NCI-H1417 (cell line): ENCODE measurements around the gene MGRN1.

Source experiments
- DNase-seq, 3 experiments: peaks; one replicate each; lab custom pipeline; 2025; lab: John Stamatoyannopoulos, UW

The MGRN1 gene

DNA sequence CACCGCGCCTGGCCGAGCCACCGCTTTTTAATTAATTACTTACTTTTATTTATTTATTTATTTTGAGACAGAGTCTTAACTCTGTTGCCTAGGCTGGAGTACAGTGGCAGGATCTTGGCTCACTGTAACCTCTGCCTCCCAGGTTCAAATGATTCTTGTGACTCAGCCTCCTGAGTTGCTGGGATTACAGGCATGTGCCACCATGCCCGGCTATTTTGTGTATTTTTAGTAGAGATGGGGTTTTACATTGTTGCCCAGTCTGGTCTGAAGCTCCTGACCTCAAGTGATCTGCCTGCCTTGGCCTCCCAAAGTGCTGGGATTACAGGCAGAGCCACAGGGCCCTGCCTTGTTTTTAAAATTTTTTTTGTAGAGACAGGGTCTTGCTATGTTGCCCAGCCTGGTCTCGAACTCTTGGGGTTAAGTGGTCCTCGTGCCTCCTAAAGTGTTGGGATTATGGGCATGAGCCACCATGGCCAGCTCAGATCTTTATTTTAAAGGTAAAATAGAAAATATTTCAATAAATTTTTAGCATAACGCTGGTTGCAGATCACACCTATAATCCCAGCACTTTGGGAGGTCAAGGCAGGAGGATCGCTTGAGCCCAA, 50.4 kb downstream of the MGRN1 start:
- DNase-seq, result no peak

DNA sequence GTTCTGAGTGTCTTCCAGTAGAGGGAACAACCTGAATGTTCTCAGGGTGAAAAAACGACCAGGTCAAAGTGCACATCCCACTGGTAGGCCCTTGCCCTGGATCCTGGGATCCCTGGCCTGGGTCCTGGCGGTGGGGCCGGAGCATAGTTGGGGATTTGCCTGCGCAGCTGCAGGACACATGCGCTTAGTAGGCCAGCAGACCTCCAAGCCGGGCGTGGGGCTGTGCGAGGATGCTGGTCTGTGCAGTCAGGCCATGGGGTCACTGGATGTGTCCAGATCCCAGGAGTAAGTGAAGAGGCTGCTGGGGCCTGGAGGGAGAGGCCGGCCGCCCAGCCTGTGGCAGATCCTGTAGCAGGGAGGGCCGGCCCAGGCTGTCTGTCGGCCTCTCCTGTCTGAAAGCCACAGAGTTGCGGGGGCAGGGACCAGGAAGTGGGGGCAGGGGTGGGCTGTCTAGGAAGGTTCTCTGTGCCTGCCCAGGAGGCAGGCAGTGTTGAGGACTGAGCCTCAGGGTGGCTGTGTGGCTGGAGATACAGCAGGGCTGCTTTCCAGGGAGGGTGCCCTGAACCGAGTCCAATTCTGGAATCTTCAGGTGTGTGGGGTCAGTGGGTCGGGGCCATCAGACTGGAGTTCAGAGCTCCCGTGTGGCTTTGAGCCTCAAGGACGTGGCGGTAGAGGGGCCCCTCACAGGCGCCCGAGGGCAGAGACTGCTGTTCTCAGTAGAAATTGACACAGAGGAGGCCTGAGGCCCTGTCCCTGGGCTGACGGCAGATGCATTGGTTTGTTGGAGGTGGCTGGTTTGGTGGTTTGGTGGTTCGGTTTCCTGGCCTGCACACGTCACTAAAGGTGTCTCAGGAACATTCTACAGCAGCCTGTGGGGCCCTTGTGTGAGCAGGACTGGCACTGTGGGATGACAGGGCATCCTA, 51.5 kb downstream of the MGRN1 start:
- no peak for DNase-seq

DNA sequence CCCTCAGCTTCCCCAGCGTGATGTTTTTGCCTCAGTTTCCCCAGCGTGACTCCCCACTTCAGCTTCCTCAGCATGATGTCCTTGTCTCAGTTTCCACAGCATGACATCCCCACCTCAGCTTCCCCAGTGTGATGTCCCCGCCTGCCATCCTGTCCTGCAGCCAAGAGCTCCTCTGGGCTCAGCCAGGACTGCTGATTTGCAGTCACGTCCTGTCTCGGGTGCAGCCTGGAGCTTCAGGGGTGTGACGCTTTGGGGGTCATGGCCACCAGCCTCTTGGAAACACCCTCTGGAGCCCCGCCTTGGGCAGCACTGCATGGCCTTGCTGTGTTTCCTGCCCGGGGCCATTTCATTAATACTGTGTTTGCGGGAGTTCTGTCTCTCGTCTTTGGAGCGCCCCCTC, 52.2 kb downstream of the MGRN1 start:
- DNase-seq, result no peak

DNA sequence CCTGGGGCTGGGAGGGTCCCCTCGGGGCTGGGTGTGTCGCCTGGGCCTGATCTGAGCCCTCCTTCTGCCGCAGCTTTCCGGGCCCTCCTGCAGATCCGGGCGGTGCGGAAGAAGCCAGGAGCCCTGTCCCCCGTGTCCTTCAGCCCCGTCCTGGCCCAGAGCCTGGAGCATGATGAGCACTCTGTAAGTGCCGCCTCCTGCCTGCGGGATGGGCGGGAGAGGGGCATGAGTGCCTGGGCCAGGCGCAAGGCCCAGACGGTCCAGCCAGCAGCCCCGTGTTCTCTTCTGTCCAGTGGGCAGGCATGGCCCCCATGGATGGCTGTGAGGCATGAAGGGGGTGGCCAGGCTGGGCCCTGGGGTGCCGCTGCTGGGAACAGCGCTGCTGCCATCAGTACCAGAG, 52.8 kb downstream of the MGRN1 start:
- no peak for DNase-seq

DNA sequence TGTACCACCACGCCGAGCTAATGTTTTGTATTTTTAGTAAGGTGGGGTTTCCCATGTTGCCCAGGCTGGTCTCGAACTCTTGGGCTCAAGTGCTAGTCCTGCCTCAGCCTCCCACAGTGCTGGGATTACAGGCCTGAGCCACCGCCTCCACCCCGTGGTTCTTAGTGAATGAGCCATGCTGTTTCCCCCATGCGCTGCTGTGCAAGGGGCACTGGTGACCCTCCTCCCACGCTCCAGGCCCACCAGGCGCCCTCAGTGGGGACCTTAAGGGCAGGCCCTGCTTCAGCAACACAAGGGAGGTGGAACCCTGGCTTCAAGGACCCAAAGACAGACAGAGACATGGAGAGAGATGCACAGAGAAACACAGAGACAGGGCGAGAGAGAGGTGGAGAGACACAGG, 53.4 kb downstream of the MGRN1 start:
- no peak for DNase-seq

DNA sequence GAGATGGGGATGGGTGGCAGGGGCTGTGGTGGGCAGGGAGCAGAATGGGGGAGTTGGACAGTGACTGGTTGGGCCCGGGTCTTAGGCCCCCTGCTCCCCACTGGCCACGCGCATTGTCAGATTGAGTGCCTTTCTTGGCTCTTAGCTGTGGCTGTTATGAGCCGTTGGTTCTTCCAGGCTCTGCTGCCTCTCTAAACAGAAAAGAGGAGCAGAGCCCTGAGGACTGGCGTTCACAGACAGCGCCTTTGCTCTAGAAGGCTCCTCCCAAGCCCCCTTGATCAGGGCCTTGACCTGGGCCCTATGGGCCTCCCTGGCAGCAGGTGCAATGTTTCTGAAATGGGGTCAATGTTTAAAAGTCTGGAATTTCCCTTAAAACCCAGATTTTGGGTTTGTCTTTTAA, 54.0 kb downstream of the MGRN1 start:
- no peak for DNase-seq

DNA sequence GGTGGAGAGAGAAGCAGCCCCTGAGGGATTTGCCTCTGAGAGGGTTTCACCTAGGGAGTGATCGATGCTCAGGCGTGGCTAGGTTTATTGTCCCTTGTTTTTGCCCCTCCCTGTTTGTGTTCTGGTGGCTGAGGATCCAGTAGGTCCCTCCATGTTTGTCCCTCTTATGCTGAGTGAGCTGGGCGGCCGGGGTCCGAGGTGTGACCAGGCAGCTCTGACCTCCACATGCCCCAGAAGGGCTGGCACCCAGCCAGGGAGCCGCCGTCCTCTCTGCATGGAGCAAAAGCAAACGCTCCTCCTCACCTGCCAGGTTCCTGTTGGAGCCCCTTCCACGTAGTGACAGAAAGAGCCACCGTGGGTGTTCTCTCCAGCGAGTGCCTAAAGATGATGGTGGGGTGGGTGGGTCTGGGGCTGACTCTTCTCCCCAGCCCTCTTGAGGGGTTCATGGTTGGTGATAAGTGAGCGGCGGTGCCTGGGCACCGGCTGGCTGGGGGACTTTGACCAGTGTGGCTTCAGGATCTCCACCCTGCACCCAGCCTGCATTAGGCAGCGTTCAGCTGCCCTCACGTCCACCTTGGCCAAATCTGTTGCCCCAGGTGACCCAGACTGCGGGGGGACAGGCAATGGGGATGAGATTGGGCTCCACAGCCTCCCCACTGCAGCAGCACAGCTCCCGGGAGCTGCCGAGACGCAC, 54.7 kb downstream of the MGRN1 start:
- peak in 1 of 3 experiments; percentile 5 for DNase-seq

DNA sequence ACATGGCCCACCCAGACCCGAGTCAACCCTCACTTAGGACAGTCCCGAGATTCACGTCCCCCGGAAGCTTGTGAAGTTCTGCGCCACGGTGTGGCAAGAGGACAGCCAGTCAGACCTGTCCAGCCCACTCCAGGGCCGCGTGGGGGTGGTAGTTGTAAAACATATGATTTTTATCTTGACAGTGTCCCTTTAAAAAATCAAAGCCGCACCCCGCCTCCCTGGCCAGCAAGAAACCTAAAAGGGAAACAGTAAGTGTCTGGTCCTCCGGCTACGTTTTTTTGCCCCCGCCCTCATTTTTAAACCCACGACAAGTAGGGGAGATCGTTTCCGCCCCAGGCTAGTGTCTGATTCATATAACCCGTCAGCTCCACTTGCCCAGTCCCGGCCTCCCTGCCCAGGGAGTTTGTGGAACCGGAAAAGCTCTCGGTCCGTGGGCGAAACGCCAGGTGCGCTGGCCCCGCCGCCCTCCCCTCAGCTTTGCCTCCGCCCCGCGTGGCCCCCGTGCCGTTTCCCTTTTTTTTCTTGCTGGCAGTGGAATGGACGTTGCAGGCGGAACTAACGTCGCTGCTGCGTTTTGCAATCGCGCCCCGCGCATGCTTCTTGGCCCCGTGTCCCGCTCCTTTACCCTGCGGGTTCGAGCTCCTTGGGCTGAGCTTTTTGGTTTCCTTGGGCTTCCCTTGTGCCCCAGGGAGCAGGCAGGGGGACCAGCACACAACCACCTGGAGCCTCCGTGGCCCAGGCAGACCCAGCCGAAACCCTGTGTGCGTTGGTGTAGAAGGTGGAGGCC, 55.4 kb downstream of the MGRN1 start:
- no peak for DNase-seq

DNA sequence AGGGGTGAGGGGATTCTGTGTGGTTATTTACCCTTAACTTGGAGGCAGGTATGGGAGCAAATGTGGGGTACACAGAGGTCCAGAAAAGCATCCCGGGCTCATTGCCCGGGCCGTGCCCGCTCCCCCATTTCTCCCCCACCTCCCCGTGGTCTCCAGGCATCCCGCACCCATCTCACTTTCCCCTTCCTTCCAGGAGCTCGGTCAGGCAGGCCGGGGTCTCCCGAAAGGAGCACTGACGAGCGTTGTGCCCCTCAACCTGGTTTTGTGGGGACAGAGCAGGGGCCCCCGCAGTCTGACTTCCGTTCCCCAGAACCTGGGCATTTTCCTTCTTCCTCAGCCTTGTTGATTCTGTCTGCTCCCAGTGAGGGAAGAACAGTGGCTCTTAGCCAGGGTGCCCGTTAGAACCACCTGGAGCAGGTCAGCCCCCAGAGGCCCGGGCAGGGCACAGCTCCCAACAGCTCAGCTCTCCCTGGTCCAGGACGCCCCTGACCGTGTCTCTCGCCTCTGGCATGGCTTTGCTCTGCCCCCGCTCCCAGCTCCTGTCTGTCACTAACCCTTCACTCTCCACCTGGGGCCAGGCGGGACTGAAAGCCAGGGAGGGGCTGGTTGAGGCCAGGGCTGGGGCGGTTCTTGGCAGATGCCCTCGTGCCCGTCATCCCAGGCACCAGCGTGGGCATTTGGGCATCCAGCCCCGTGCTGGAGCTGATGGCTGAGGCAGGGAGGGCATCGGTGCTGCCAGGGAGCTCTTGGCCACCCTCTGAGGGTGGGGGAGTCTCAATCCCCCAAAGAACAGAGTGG, 56.2 kb downstream of the MGRN1 start:
- DNase-seq, result no peak

DNA sequence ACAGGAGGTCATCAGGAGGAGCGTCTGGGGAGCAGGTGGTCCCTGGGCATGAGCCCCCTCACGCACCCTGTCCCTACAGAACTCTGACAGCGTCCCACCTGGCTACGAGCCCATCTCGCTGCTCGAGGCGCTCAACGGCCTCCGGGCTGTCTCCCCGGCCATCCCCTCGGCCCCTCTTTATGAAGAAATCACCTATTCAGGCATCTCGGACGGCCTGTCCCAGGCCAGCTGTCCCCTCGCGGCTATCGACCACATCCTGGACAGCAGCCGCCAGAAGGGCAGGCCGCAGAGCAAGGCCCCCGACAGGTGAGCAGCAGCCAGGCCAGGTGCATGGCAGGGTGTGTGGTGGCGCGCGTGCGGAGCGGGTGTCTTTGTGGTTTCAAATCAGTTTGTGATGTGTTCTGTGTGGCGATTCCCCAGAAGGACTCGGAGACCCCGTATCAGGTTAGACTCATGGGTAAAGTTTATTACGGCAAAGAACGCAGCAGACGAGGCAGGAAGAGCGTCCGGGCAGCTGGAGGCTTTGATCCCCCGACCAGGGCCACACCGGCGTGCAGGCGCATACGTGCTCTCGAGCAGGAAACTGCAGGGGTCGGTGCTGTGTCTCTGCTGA, 57.0 kb downstream of the MGRN1 start:
- no peak for DNase-seq

DNA sequence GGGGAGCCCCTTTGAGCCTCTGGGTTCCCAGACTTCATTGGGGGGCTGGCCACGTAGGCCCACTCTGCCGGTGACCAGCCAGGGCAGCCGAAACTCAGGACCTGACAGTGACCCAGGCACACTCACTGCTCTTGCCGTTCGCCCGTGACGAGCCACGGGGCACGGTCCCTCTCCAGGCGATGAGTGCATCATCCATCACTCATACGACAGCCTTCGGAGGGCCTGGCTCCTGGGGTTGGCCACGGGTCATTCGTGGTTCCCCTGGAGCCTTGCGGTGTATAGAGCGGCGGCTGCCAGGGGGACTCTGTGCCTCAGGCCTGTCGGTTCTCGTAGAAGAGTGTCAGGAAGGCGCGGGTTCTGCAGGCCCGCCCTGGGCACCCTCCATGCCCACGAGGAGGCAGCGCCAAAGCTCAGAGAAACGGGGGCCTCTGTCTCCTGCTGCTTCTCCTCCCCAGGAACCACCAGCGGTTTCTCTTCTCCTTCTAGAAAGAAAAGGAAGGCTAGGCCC, 57.5 kb downstream of the MGRN1 start:
- no peak for DNase-seq

DNA sequence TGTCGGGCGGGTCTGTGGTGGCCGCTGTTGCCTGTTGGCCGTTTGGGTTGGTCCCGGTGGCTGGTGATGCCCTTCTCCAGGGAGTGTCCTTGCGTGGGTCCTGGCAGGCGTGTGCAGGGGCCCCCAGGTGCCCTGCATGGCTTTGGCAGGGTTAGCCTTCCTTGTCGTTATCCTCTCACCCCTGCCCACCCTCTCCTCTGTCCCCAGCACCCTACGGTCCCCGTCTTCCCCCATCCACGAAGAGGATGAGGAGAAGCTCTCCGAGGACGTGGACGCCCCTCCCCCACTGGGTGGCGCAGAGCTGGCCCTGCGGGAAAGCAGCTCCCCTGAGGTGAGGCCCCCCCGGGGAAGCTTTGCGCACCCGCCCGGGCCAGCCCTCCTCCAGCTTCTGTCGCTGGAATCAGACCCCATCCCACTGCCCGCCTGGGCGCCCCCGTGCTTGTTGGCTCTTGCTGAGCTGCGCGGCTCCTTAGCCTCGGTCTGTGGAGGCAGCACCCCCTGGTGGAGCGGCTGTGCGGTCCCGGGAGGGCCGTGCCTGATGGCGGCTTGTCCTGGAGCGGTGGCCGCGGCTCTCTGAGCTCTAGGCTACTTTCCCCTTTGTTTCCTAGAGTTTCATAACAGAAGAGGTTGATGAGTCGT, 58.1 kb downstream of the MGRN1 start:
- DNase-seq, result peak in 1 of 3 experiments; percentile 12

DNA sequence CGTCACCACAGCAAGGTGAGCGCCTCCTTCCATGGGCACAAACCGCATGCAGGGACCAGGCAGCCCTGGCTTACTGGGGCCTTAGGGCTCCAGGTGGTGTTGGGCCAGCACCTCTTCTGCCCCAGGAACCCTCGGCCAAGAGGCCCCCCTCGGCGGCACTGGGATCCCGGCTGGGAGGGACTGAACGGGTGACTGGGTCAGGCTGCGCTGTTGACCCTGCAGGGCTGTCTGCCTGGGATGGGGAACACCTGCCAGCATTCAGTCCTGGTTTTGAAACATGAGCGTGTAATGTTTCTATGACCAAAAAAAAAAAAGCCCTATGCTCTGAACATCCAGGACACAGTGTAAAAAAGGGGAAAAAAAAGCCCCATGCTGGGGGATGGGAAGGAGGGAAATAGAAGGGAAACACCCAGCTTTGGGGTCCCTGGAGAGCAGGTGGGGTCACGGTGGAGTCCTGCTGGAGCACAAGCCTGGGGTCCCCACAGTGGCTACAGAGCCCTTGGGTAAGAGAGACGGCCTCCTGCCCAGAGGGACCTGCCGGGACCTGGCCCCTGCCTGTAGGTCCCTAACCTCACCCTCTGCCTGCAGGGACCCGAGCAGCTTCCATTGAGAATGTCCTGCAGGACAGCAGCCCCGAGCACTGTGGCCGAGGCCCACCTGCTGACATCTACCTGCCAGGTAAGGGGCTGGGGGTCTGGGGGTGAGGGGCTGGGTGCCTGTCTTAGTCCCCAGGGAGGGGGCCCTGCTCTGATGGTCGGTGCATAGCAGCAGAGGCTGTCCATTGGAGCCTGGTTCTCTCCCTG, 58.8 kb downstream of the MGRN1 start:
- no peak for DNase-seq

DNA sequence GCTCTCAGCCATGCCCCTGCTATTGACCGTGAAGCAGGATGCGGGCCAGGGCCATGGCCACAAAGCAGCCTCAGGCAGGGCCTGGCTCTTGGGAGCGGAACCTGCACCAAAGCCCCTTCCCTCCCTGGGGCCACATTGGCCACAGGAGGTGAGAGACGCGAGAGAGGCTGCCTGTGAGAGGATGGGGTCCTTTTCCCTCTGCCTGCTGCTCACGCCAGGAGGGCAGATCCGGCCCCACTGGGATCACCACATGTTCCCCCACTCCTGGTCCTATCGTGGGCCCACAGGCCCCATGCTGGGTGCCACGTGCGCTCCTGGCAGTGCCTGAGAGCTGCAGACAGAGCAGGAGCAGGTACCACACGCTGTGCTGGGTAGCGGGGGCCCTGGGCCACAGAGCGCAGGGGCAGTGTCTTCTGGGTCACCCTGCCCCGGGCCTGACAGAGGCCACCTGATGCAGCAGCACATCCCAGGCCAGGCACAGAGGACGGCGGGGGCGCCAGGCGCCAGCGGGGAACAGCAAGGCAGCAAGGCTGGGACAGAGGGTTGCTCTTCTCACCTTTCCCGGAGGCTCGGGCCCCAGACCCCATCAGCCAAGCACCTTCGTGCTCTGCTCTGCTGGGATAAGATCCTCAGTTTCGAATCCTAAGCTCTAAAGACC, 59.6 kb downstream of the MGRN1 start:
- no peak for DNase-seq

DNA sequence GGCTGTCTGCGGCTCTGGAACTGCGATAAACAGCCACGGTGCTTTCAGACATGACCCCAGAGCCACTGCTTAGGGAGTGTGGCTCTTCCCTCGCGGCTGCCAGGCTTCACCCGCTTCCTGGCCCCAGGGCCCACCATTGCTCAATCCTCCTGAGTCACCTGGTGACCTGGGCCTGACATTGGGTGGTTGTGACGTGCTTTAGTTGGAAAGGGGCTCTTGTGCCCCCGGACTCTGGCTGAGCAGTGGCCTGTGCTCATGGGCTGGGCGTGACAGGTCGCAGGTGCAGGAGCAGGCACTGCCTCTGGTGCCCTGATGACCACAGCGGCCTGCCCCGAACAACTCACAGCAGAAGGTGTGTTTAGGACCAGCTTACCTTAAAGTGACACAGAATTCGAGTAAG, 60.1 kb downstream of the MGRN1 start:
- no peak for DNase-seq

DNA sequence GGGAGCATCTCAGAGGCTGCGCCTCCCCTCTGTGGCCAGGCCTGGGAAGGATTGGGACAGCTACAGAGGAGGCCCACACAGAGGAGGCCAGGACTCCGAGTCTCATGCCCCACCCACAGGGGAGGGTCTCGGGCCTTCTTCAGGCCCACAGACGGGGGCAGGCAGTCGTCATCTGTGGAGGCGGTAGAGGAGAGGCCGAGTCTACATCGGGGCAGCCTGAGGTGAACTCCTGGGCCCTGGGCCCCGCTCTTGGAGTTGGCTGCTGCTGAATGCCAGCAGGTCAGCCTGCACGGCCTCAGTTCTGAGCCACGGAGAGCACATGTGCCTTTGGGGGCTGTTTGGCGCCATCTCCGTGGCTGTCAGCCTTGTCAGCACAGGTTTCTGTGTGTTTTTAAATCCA, 60.7 kb downstream of the MGRN1 start:
- no peak for DNase-seq

DNA sequence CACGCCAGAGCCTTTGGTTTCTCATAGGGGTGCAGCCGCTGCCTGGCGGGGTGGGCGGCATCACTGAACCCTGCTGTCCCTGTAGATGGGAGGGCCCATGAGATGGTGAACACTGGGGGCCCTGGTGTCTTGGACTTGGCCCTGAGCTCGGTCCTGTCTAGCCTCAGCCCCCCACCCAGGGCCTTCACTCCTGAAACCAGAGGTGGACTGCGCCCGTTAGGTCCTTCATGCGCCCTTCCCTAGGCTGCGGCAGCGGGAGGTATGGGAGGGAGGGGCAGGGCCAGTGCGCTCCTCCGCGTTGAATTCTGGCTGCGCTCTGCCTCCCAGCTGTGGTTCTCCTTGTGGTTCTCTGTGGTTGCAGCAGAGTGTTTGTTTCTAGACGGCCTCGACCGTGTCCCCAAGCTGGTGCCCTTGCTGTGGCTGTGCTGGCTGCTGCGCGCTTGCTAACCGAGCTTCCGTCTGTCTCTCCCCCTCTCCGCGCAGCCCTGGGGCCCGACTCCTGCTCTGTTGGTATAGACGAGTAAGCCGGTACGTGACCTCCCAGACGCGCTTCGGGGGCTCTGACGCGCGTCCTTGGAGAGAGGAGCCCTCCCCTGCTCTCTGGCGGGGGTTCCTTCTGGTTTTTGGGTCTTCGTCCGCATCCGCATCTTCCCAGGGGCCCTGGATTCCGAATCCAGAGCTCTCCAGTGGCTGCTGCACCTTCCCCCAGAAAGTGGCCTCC, 61.3 kb downstream of the MGRN1 start:
- no peak for DNase-seq
